ENCODE data around the gene VWA1.
"Not testable (repeated sequence)": the region's sequence is repeated elsewhere in the genome, so short reads cannot be mapped to it uniquely, and the experiment has no call there.

VWA1 gene

GRCh38 chr1:1406101-1406820 lies 29.2 kb upstream of the VWA1 start:
- no peak for DNase-seq

GRCh38 chr1:1406821-1407635 lies 28.5 kb upstream of the VWA1 start, which contains the start of gene MRPL20:
Gene MRPL20, minus strand, starts transcription at chr1:1407293. Its CDS starts 76 bp downstream, at chr1:1407217.
- DNase-seq: peak; percentile 95

GRCh38 chr1:1407636-1408318 lies 27.7 kb upstream of the VWA1 start:
- no peak for DNase-seq

- not testable (repeated sequence) for DNase-seq
Measured at GRCh38 chr1:1410238-1410637, 25.3 kb upstream of the VWA1 start.

GRCh38 chr1:1411626-1412025 lies 23.9 kb upstream of the VWA1 start:
- no peak for DNase-seq

GRCh38 chr1:1412311-1412902 lies 23.1 kb upstream of the VWA1 start:
- DNase-seq: not testable (repeated sequence)

- no peak for DNase-seq
Measured at GRCh38 chr1:1415751-1416150, 19.7 kb upstream of the VWA1 start.

- not testable (repeated sequence) for DNase-seq
Measured at GRCh38 chr1:1417396-1417795, 18.1 kb upstream of the VWA1 start.

- DNase-seq: not testable (repeated sequence)
Measured at GRCh38 chr1:1417825-1418463, 17.5 kb upstream of the VWA1 start.

GRCh38 chr1:1418464-1419362 lies 16.8 kb upstream of the VWA1 start:
- no peak for DNase-seq

- no peak for DNase-seq
Measured at GRCh38 chr1:1419363-1419812, 16.1 kb upstream of the VWA1 start.

GRCh38 chr1:1419813-1420653 lies 15.5 kb upstream of the VWA1 start:
- no peak for DNase-seq

GRCh38 chr1:1420654-1421141 lies 14.8 kb upstream of the VWA1 start:
- DNase-seq: no peak

- DNase-seq: no peak
Measured at GRCh38 chr1:1421147-1421906, 14.2 kb upstream of the VWA1 start, which contains the start of gene ANKRD65. Gene ANKRD65, minus strand, starts transcription at chr1:1421276. Its CDS starts 271 bp downstream, at chr1:1421005.

- DNase-seq: no peak
Measured at GRCh38 chr1:1421907-1422464, 13.5 kb upstream of the VWA1 start.

- no peak for DNase-seq
Measured at GRCh38 chr1:1422465-1423244, 12.8 kb upstream of the VWA1 start.

GRCh38 chr1:1423245-1423597 lies 12.3 kb upstream of the VWA1 start:
- no peak for DNase-seq

GRCh38 chr1:1424707-1425106 lies 10.8 kb upstream of the VWA1 start:
- DNase-seq: no peak

Data from activated gamma-delta T cell (primary cell).